Astrocyte (in vitro differentiated cells and primary cell): Measurements from ENCODE around the gene COL26A1. TPM values are rescaled to one million over a fixed set of nuclear protein-coding genes. Genes with fewer than 3 reads are reported as not detected.

Experiments used
- DNase-seq: peaks from one replicate; pipeline ENCODE4 v3.0.0-alpha.2; 2010; ENCODE audit warnings: low read depth
- FAIRE-seq: peaks from 2 replicates; lab custom pipeline; 2011; peaks lifted over from hg19 to GRCh38; lab: Jason Lieb, UNC
- H2AFZ ChIP-seq: 2 replicates; pipeline ENCODE4 v1.6.0; 2012; ENCODE audit warnings: low read depth, low read length, inconsistent platforms
- H3K27ac ChIP-seq: 2 replicates; pipeline ENCODE4 v1.5.1; 2011; ENCODE audit warnings: low read depth, low read length, inconsistent platforms
- H3K27me3 ChIP-seq: 2 replicates; pipeline ENCODE4 v1.6.0; 2011; ENCODE audit warnings: low read length, inconsistent platforms; ENCODE audit not compliant: insufficient read depth
- H3K36me3 ChIP-seq: 2 replicates; pipeline ENCODE4 v1.5.1; 2011; ENCODE audit warnings: low read length, inconsistent platforms; ENCODE audit not compliant: insufficient read depth
- H3K4me1 ChIP-seq: 2 replicates; pipeline ENCODE4 v1.5.1; 2011; ENCODE audit warnings: low read length, inconsistent platforms; ENCODE audit not compliant: insufficient read depth
- H3K4me2 ChIP-seq: 2 replicates; pipeline ENCODE4 v1.6.0; 2012; ENCODE audit warnings: low read length, inconsistent platforms
- H3K4me3 ChIP-seq: 2 replicates; pipeline ENCODE4 v1.5.1; 2011; ENCODE audit warnings: low read depth, mild to moderate bottlenecking, low read length, inconsistent platforms; ENCODE audit not compliant: insufficient read depth
- H3K79me2 ChIP-seq: 2 replicates; pipeline ENCODE4 v1.6.0; 2012; ENCODE audit warnings: mild to moderate bottlenecking, low read length, inconsistent platforms; ENCODE audit not compliant: insufficient read depth
- H3K9ac ChIP-seq: 2 replicates; pipeline ENCODE4 v1.6.0; 2012; ENCODE audit warnings: mild to moderate bottlenecking, low read length, inconsistent platforms
- H3K9me3 ChIP-seq: 2 replicates; pipeline ENCODE4 v1.5.1; 2012; ENCODE audit warnings: low read depth, mild to moderate bottlenecking, low read length, inconsistent platforms; ENCODE audit not compliant: insufficient read depth
- H4K20me1 ChIP-seq: 2 replicates; pipeline ENCODE4 v1.6.0; 2012; ENCODE audit warnings: low read length, inconsistent platforms; ENCODE audit not compliant: insufficient read depth
- H3K27ac Mint-ChIP-seq: one replicate; pipeline ENCODE4 v1.8.0; 2021; ENCODE audit warnings: mild to moderate bottlenecking, mixed read lengths; ENCODE audit not compliant: unreplicated experiment
- H3K27me3 Mint-ChIP-seq: one replicate; pipeline ENCODE4 v1.8.0; 2021; ENCODE audit warnings: low read depth, mixed read lengths; ENCODE audit not compliant: unreplicated experiment
- H3K36me3 Mint-ChIP-seq: one replicate; pipeline ENCODE4 v1.8.0; 2021; ENCODE audit warnings: low read depth, mixed read lengths; ENCODE audit not compliant: unreplicated experiment
- H3K4me1 Mint-ChIP-seq: one replicate; pipeline ENCODE4 v1.8.0; 2021; ENCODE audit warnings: low read depth, mixed read lengths; ENCODE audit not compliant: unreplicated experiment
- H3K4me3 Mint-ChIP-seq: one replicate; pipeline ENCODE4 v1.8.0; 2021; ENCODE audit warnings: mild to moderate bottlenecking, moderate library complexity, mixed read lengths; ENCODE audit not compliant: unreplicated experiment
- H3K9me3 Mint-ChIP-seq: one replicate; pipeline ENCODE4 v1.8.0; 2021; ENCODE audit warnings: mild to moderate bottlenecking, mixed read lengths; ENCODE audit not compliant: unreplicated experiment
- CTCF ChIP-seq: IDR thresholded peaks from 2 replicates; pipeline ENCODE4 v1.5.1; 2011; ENCODE audit warnings: low read depth, mild to moderate bottlenecking, inconsistent platforms, low read length, moderate library complexity; ENCODE audit not compliant: insufficient read depth
- EZH2 ChIP-seq: IDR thresholded peaks from 2 replicates; pipeline ENCODE4 v1.6.1; 2012; ENCODE audit warnings: mild to moderate bottlenecking, low read length, inconsistent platforms; ENCODE audit not compliant: insufficient read depth
- total RNA-seq: library from RNA; stranded (reverse); gene quantifications from 2 replicates; pipeline ENCODE4 v1.2.1, GENCODE V29; 2021

The COL26A1 gene
- total RNA-seq, 1 donor from 2014 or later: 7.1 TPM

- no peak overlapping the region for H3K27ac Mint-ChIP-seq
- no peak overlapping the region for H3K27ac ChIP-seq
- H3K4me3 ChIP-seq: no peak overlapping the region
- H3K9me3 ChIP-seq: no peaks in the 10 kb centered on the region
- no peaks in the 10 kb centered on the region for H3K79me2 ChIP-seq
- peaks cover 31% of the 10 kb centered on the region for H3K27me3 ChIP-seq
- peaks cover 41% of the 10 kb centered on the region for H3K27me3 Mint-ChIP-seq
- peaks cover 3% of the 10 kb centered on the region for H3K9me3 Mint-ChIP-seq
- no peak for TF ChIP-seq EZH2
- no peaks in the 10 kb centered on the region for H4K20me1 ChIP-seq
- H3K4me1 ChIP-seq: no peaks in the 10 kb centered on the region
- H3K4me2 ChIP-seq: no peak overlapping the region
- peaks cover 2% of the 10 kb centered on the region for H3K36me3 Mint-ChIP-seq
- H3K9ac ChIP-seq: no peak overlapping the region
- DNase-seq (peak; percentile 33), FAIRE-seq (no peak)
- no peaks in the 10 kb centered on the region for H3K36me3 ChIP-seq
- no peaks in the 10 kb centered on the region for H3K4me1 Mint-ChIP-seq
- H3K4me3 Mint-ChIP-seq: no peak overlapping the region
- no peak overlapping the region for H2AFZ ChIP-seq
Observed at GRCh38 chr7:101518336-101518735, 155.7 kb downstream of the COL26A1 start.

GRCh38 chr7:101519324-101520023, 156.8 kb downstream of the COL26A1 start:
- Histone ChIP-seq H3K27me3 (peaks cover 28% of the 10 kb centered on the region), H3K27ac (no peak overlapping the region), H3K9me3 (no peaks in the 10 kb centered on the region), H4K20me1 (no peaks in the 10 kb centered on the region), H3K9ac (no peak overlapping the region), H3K79me2 (no peaks in the 10 kb centered on the region), H3K4me2 (no peak overlapping the region), H3K36me3 (no peaks in the 10 kb centered on the region), H3K4me1 (no peaks in the 10 kb centered on the region), H2AFZ (no peak overlapping the region), H3K4me3 (no peak overlapping the region)
- peaks cover 3% of the 10 kb centered on the region for H3K9me3 Mint-ChIP-seq
- no peak for FAIRE-seq
- H3K36me3 Mint-ChIP-seq: peaks cover 2% of the 10 kb centered on the region
- DNase-seq: peak; percentile 60
- H3K27ac Mint-ChIP-seq: no peak overlapping the region
- peaks cover 41% of the 10 kb centered on the region for H3K27me3 Mint-ChIP-seq
- H3K4me1 Mint-ChIP-seq: no peaks in the 10 kb centered on the region
- no peak overlapping the region for H3K4me3 Mint-ChIP-seq
- TF ChIP-seq EZH2: no peak
- no peak for TF ChIP-seq CTCF

- no peaks in the 10 kb centered on the region for H3K9me3 ChIP-seq
- no peak for FAIRE-seq
- H3K36me3 ChIP-seq: no peaks in the 10 kb centered on the region
- peaks cover 2% of the 10 kb centered on the region for H3K36me3 Mint-ChIP-seq
- no peak overlapping the region for H3K4me2 ChIP-seq
- H3K9me3 Mint-ChIP-seq: peaks cover 3% of the 10 kb centered on the region
- H3K4me3 ChIP-seq: no peak overlapping the region
- H2AFZ ChIP-seq: no peak overlapping the region
- no peaks in the 10 kb centered on the region for H4K20me1 ChIP-seq
- H3K27ac ChIP-seq: no peak overlapping the region
- H3K79me2 ChIP-seq: no peaks in the 10 kb centered on the region
- no peak overlapping the region for H3K4me3 Mint-ChIP-seq
- peaks cover 24% of the 10 kb centered on the region for H3K27me3 ChIP-seq
- no peak overlapping the region for H3K9ac ChIP-seq
- peaks cover 36% of the 10 kb centered on the region for H3K27me3 Mint-ChIP-seq
- H3K4me1 Mint-ChIP-seq: no peaks in the 10 kb centered on the region
- H3K27ac Mint-ChIP-seq: peak overlapping the region; percentile 27
- no peak for TF ChIP-seq CTCF
- no peak for TF ChIP-seq EZH2
- no peaks in the 10 kb centered on the region for H3K4me1 ChIP-seq
- DNase-seq: no peak
Observed at GRCh38 chr7:101521430-101521925, 158.8 kb downstream of the COL26A1 start.
